HG02943 (cell line): ENCODE data around the gene LDAH.
A peak's percentile ranks its signal among the peaks of the same experiment; 100 is the strongest.

ENCODE experiments used
- ATAC-seq: cut with Tn5 transposase; IDR thresholded peaks from one replicate; pipeline ENCODE4 v1.9.1; 2021; ENCODE audit warnings: mild to moderate bottlenecking, low read depth, moderate library complexity; ENCODE audit not compliant: unreplicated experiment

The LDAH gene

GRCh38 chr2:20670315-20671035 lies 152.4 kb downstream of the LDAH start:
- no peak for ATAC-seq

GRCh38 chr2:20669562-20670314 lies 153.2 kb downstream of the LDAH start:
- no peak for ATAC-seq

DNA sequence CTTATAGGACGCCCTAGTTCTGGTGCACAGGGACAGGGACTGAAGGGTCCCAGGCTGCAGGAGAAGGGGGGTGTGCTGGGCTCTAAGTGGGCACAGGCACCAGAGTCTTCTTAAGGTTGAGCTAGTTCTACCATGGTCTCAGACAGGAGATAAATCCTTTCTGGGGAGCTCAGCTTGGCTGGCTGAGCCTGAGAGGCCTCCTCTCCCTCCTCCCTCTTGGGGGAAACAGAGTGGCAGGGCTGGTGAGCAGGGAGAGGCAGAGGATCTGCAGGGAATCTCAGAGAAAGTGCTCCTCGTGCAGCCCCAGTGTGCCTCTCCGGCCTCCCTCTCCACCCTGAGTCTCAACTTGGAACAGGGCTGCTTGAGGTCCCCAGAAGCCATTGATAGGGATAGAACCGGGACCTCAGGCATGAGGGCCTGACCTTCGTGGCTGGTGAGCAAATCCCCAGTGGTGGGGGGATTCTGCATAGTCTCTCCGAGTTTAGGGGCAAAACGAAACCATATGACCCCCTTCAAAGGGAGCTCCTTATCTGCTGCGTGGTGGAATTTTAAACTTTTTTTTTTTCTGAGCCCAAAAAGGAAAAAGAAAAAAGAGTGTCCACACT lies 153.9 kb downstream of the LDAH start:
- no peak for ATAC-seq

DNA sequence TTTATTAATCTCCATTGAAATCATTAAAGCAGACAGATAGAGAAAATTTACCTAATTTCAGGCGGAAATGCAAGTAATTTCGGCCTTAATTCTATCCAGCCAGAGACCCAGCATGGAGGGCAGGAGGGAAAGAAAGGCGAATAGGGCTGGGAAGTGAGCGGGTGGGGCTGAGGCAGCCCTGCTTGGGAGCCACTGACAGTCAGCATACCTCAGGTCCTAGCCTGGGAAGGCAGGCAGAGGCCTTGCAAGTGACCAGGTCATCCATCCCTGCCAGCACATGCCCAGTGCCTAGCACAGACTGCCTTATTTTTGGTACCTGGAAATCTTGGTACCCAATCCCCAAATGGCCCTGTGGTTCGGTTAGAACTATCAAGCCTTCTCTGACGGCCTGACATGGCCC lies 154.4 kb downstream of the LDAH start:
- no peak for ATAC-seq

DNA sequence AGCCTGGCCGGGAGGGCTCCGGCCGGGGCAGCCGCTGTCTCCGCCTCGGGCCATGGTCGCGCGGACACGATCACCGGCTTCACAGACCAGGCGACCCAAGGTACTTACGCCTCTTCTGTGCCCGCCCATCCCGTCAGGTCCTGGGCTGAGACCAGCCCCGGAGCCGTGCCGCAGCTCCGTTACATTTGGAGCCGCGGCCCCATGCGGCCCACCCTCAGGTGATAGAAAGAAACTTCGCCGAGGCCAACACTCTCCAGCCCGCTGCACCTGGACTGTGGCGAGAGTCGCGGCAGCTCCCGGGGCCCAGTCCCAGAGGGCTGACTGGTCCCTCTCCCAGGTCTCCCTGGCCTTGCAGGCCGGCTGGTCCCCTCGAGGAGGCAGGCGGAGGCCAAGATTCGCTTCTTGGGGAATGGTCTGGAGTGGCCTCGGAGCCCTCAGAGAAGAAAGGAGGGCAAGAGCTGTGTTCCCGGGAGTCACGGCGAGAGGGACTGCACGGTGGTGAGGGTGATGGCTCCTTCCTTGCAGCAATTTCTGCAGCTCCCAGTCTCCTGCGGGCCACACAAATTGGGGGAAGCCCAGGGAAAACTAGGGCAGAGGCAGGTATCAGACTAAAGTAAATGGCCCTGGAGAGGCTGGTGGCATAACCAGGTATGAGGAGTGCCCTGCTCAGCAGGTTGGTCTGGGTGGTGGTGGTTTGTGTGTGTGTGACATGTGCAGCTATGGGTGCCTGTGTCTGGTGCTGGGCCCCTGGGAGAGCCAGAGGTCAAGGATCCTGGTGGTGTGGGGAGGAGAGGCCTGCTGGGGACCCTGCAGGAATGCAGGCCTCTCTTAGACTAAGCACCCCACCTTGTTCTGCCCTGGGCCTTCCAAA lies 155.1 kb downstream of the LDAH start:
- ATAC-seq = no peak

- no peak for ATAC-seq
Measured at GRCh38 chr2:20667151-20667530, 155.8 kb downstream of the LDAH start.

- ATAC-seq = no peak
Measured at GRCh38 chr2:20666304-20667150, 156.4 kb downstream of the LDAH start, which contains the start of gene GDF7. Gene GDF7 (plus strand): TSS chr2:20667144. CDS start chr2:20667240, 96 bp downstream.

- ATAC-seq = no peak
Measured at GRCh38 chr2:20666005-20666303, 156.9 kb downstream of the LDAH start.

- no peak for ATAC-seq
Measured at GRCh38 chr2:20665243-20666004, 157.5 kb downstream of the LDAH start.

GRCh38 chr2:20664431-20665242 lies 158.3 kb downstream of the LDAH start:
- no peak for ATAC-seq

GRCh38 chr2:20664071-20664390 lies 158.9 kb downstream of the LDAH start:
- no peak for ATAC-seq

DNA sequence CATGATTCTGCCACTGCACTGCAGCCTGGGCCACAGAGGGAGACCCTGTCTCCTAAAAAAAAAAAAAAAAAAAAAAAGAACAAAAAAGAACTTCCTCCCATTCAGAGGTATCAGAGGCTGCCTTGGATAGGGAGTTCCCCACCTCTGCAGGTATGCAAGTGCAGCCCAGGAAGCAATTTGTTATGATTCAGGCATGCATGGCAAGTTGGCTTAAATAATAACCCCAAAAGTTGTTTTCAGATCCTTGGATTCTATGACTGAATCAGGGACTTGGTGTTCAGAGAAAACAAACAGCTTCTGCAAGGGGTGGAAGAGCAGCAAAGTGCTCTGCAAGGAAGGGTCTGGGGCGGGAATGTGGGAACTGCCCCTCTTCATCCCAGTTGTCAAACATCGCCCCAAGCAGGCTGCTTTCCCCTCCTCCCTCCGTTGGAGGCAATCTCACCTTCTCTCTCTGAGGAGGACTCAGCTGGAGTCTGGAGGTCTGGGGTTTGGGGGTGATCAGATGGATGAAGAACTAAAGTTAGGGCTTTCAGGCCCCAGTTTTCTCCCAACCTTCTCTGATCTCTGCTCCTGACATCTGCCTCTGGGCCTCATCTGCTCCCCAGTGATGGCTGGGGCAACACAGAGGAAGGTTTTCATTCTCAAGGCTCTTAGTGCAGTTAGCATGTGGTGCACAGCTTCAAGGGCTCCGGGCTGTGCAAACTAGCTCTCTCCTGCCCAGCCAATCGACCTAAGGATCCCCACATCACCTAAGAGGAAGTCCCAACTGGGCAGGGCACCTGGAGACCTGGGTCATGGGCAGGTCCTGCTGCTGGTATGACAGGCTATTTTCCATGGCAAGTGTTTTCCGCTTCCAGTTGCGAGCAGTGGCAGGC lies 159.5 kb downstream of the LDAH start:
- no peak for ATAC-seq

GRCh38 chr2:20662308-20662937 lies 160.5 kb downstream of the LDAH start:
- ATAC-seq = no peak

DNA sequence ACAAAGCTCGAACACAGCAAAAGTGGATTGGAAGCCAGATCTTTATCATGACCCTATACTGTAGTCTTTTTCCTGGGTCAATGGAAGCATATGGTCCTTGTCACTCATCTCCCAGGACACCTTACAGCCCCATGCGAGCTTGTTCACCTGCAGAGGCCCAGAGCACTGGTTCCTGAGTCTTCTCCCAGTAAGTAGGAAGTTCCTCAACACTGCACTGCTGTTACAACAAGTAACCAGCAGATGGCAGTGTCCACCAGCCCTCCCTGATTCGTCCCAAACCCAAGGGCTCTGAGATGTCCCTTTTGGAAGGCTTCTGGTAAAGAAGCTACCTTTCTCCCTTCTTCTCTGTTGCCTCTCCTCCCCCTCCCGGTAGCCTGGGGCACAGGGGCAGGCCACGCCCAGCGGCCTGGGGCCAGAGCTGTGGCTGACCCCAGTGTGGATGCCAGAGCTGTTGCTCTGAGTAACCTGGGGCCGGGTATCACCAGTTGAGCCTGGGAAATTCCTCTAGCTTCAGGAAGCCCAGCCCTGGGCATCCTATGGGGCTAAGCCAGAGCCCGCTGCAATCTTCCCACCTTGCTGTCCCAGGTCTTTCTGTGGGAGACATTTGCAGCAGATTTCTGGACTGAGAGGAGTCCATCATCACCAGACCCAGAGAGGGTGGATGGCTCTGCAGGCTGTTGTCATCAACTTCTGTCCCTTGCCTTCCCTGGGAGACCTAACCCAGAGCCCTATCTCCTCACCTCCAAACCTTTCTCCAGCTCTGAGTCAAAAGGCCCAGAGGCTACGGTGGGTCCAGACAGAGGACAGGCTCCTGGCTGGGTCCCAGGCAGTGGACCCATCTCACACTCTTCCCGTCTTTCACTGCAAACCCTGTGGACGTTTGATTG lies 161.2 kb downstream of the LDAH start:
- peak; percentile 46 for ATAC-seq

DNA sequence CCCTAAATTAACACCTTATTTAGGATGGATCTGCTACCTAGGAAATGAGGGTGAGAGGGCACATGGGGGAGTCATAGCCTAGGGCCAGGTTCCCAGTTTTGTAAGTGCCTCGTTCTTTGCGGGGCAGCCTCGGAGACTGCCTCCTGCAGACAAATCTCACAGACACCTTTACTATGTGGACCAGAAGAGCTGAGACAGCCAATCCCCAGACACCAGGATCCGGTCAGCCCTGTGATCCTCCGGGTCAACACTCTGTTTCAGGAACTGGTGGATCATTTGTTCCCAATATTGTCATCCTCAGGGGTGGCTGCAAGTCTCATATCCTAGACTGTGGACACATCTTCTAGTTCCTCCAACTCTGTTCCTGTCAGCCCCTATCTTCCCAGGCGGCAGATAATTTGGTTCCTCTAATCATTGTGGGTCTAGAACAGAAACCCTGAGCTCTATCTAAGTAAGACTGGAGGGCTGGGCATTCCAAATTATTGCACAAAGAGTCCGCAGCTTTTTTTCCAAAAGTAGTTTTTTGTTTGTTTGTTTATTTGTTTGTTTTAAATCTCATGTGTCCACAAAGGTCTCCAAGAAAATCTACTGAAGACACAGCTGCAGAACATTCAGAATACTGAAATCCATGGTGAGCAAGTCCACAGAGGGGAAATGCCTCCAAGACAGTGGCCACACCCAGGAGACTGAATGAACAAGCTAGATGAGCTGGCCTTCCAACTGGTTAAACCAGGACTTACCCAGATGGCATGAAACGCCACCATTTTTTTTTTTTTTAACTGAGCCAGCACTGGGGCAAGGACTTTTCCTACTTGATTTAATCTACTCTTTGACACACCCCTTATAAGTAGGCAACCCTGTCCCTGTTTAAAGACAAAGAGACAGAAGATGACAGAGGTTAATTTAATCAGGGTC lies 162.1 kb downstream of the LDAH start:
- no peak for ATAC-seq
